ENCODE results near the gene YPEL2.

DNA sequence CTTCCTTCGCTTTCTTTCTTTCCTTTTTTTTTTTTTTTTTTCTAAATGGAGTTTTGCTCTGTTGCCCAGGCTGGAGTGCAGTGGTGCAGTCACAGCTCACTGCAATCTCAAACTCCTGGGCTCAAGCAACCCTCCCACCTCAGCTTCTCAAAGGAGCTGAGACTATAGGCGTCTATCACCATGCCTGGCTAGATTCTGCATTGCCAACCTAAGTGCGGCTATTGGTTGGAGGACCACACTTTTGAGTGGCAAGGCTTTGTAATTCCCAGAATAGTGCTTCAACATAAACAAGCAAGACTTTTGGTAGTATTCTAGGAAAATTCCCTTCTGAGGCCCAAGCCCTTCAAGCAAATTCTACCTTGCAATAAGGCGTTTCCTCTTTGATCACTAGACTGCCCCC, 107.8 kb downstream of the YPEL2 start:
- TF ChIP-seq, protein P1, sequence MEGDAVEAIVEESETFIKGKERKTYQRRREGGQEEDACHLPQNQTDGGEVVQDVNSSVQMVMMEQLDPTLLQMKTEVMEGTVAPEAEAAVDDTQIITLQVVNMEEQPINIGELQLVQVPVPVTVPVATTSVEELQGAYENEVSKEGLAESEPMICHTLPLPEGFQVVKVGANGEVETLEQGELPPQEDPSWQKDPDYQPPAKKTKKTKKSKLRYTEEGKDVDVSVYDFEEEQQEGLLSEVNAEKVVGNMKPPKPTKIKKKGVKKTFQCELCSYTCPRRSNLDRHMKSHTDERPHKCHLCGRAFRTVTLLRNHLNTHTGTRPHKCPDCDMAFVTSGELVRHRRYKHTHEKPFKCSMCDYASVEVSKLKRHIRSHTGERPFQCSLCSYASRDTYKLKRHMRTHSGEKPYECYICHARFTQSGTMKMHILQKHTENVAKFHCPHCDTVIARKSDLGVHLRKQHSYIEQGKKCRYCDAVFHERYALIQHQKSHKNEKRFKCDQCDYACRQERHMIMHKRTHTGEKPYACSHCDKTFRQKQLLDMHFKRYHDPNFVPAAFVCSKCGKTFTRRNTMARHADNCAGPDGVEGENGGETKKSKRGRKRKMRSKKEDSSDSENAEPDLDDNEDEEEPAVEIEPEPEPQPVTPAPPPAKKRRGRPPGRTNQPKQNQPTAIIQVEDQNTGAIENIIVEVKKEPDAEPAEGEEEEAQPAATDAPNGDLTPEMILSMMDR (IDR thresholded peaks at IDR 0.05), result no peak
- no peak for TF ChIP-seq REST (IDR thresholded peaks at IDR 0.05; ENCODE audit: insufficient read depth in 1 of 2, low read depth in 2 of 2, low read length in 1 of 2)
- no peak for TF ChIP-seq POLR2AphosphoS5 (IDR thresholded peaks at IDR 0.05; ENCODE audit: low read depth, low read length)

All from Panc1 (cell line).